NK-92 (cell line): ENCODE data around the gene NTSR2.

Experiments used
- DNase-seq: peaks from one replicate; lab custom pipeline; 2025; ENCODE audit not compliant: unreplicated experiment; lab: John Stamatoyannopoulos, UW

Gene NTSR2

DNA sequence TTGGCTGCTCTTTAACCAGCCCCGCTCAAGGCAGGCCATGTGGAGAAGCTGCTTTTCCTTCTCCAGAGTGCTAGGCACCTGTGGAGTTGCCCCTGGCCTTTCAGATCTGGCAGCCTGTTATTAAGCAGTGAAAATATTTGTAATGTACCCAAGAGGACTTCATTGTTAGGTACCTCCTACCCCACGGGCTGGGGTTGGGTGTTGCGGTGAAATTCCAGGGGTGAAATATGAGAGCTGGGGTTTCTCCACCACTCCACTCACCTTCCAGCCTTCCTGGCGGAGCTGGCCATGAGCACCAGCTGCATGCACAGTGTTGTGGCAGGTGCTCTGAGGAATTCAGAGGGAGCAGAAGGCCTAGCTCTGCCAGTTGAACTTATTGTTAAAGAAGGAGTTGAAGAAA, 39.1 kb downstream of the NTSR2 start:
- DNase-seq = no peak

DNA sequence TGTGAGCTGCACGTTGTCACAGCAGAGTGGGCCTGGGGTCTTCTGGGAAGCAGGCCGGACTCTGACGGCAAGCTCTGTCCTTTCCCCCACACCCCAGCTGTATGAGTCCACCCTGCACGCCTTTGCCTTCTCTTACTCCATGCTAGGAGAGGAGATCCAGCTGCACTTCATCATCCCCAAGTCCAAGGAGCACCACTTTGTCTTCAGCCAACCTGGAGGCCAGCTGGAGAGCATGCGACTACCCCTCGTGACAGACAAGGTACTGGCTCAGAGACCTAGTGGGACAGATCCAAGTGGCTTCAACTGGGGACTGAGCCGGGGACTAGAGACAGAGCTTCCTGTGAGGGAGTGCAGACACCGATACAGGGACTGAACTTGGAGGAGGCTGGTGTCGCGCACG, 40.1 kb downstream of the NTSR2 start:
- DNase-seq = no peak

GRCh38 chr2:11629215-11629614, 40.8 kb downstream of the NTSR2 start:
- DNase-seq = no peak

- DNase-seq = no peak
Measured at GRCh38 chr2:11628675-11629074, 41.3 kb downstream of the NTSR2 start.

- no peak for DNase-seq
Measured at GRCh38 chr2:11625671-11626070, 44.3 kb downstream of the NTSR2 start.

DNA sequence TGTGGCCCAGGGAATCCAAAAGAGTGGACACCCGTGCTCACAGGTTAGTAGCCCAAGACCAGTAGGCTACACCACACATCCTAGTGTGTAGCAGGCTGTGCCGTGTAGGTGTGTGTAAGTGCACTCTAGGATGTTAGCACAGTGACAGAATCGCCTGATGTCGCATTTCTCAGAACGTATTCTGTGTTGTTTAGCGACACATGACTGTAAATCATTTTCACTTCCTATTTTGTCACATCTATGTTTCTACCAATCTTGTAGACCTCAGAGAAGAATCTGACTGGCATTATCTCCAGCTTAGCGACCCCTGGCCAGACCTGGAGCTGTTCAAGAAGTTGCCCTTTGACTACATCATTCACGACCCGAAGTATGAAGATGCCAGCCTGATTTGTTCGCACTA, 45.1 kb downstream of the NTSR2 start:
- DNase-seq = no peak

DNA sequence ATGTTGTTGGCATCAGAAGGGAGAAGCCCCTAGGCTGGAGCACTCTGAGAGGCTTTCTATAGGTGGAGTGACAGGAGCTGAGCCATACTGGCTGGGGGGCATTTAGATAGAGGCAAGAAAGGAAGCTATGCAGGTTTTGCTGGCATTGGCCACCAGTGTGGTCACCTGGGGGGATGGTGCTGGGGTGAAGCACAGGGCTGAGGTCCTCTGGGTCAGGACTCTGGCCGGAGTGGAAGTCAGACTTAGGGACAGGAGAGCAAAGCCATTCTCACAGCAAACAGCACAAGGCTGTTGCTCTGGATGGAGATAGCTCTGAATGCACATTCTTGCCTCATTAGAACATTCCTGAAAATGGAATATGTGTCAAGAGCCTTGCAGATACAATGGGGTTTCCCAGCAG, 47.4 kb downstream of the NTSR2 start:
- no peak for DNase-seq

GRCh38 chr2:11621410-11621809, 48.6 kb downstream of the NTSR2 start:
- no peak for DNase-seq

GRCh38 chr2:11618708-11619062, 51.3 kb downstream of the NTSR2 start:
- DNase-seq = no peak

DNA sequence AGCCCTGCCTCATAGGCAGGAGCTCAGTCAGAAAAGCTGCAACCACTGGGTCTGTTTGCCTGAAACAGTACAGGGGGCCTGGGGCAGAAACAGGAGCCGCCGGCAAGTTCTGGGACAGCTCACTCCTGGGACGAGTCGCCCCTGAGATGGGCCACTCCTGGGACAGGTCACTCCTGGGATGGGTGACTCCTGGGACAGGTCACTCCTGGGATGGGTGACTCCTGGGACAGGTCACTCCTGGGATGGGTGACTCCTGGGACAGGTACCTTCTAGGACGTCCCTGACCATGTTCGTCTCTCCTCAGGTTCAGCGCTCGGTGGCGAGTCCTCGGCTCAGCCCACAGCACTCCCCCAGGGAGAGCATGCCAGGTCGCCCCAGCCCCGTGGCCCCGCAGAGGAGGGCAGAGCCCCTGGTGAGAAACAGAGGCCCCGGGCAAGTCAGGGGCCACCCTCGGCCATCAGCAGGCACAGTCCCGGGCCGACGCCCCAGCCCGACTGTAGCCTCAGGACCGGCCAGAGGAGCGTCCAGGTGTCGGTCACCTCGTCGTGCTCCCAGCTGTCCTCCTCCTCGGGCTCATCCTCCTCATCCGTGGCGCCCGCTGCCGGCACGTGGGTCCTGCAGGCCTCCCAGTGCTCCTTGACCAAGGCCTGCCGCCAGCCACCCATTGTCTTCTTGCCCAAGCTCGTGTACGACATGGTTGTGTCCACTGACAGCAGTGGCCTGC, 51.8 kb downstream of the NTSR2 start:
- DNase-seq = no peak

DNA sequence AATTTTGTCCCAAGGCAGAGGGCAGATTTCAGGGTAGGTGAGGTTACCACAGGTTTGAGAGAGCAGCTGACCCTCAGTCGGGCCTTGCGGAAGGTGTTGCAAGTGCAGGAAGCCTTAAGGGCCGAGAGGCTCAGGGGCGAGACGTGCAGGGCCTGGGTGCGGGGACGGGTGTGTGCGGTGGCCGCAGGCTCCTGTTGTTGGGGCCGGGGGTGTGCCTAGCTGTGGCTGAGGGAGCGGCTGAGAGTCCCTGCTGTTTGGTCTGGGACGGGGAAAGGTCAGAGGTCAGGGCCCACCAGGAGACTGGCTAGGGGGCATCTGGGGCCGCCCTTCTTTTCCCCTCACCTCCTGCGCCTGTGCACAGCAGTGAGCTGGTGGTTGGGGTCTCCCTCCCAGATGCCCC, 52.5 kb downstream of the NTSR2 start:
- no peak for DNase-seq

GRCh38 chr2:11616851-11617415, 53.1 kb downstream of the NTSR2 start:
- DNase-seq = no peak

GRCh38 chr2:11616097-11616687, 53.8 kb downstream of the NTSR2 start:
- DNase-seq = no peak

DNA sequence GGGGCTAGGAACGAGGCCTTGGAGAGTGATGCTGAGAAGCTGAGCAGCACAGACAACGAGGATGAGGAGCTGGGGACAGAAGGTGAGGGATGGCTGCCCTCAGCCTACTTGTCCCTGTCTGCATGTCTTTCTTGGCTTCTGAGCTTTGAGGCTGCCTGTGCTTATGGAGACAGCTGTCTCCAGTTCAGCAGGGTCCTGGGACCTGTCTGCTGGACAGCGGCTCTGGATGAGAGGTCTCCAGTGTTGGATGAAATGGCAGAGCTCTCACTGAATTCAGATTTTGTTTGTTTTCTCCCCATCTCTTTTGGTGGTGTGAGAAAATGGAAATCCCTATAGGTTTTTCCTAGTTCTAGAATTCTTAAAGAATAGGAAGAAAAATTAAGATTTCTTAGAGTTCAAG, 54.8 kb downstream of the NTSR2 start:
- DNase-seq = no peak

GRCh38 chr2:11613297-11613696, 56.7 kb downstream of the NTSR2 start:
- DNase-seq = no peak

DNA sequence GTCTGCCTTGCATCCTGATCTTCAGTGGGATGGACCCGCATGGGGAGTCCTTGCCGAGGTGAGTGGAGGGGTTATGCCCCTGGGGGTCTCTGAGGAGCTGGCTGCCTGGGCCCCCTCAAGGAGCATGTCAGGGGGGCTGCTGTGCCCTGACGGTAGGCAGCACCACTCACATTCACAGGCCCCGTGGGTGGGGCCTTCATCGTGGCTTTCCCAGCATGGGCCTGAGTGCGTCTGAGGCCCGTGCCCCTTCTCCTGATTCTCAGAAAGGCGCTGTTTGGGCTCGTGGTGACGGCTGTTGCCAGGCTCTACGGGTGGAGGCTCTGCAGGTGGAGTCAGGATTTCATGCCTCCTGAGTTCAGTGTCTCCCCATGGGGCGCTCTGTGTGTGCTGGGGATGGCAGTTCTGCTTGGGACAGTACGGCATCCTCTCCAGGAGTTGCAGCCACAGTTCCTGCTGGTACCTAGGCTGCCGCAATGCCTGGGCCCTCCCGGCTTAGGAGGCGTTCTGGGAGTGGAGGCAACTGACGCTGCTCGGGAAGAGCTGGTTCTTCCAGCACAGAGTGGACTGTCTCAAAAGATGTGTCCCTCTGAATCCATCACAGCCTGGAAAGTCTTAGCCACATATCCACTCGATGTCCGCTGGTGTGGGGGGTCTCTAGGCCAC, 57.3 kb downstream of the NTSR2 start:
- DNase-seq = no peak

GRCh38 chr2:11611251-11611650, 58.7 kb downstream of the NTSR2 start:
- DNase-seq = no peak

GRCh38 chr2:11610624-11611242, 59.3 kb downstream of the NTSR2 start:
- DNase-seq = no peak
